WERI-Rb-1 (cell line): ENCODE data around the gene DPM2.

ENCODE experiments used
- DNase-seq: peaks from one replicate; pipeline ENCODE4 v3.0.0-alpha.2; 2020
- H3K27ac ChIP-seq: fragments of 250-450 bp; sonication (Bioruptor Pico); 2 replicates; pipeline ENCODE4 v1.5.1; 2020; ENCODE audit warnings: mild to moderate bottlenecking, moderate library complexity
- H3K27me3 ChIP-seq: fragments of 250-450 bp; sonication (Bioruptor Pico); 2 replicates; pipeline ENCODE4 v1.5.1; 2021; ENCODE audit warnings: mild to moderate bottlenecking, low read depth, moderate library complexity; ENCODE audit not compliant: insufficient read depth, severe bottlenecking
- H3K36me3 ChIP-seq: fragments of 250-450 bp; sonication (Bioruptor Pico); 2 replicates; pipeline ENCODE4 v1.5.1; 2020; ENCODE audit warnings: mild to moderate bottlenecking, moderate library complexity
- H3K4me3 ChIP-seq: 2 replicates; pipeline ENCODE4 v1.5.1; 2011; ENCODE audit warnings: low read depth, mild to moderate bottlenecking, control low read depth, low read length
- H3K9me3 ChIP-seq: fragments of 250-450 bp; sonication (Bioruptor Pico); 2 replicates; pipeline ENCODE4 v1.5.1; 2021; ENCODE audit warnings: mild to moderate bottlenecking, moderate library complexity; ENCODE audit not compliant: severe bottlenecking
- CTCF ChIP-seq: IDR thresholded peaks from 2 replicates; pipeline ENCODE4 v1.5.1; 2011; ENCODE audit warnings: low read depth, mild to moderate bottlenecking, control low read depth, inconsistent platforms, low read length

Gene DPM2

GRCh38 chr9:127907867-127908659 is 29.6 kb downstream of the DPM2 start:
- H3K36me3 ChIP-seq: peaks cover 24% of the 10 kb centered on the region
- H3K9me3 ChIP-seq: no peaks in the 10 kb centered on the region
- DNase-seq: no peak
- TF ChIP-seq CTCF: no peak
- H3K27me3 ChIP-seq: no peaks in the 10 kb centered on the region
- H3K4me3 ChIP-seq: no peak overlapping the region
- no peak overlapping the region for H3K27ac ChIP-seq

- Histone ChIP-seq H3K36me3 (peaks cover 8% of the 10 kb centered on the region), H3K27me3 (no peaks in the 10 kb centered on the region), H3K27ac (no peak overlapping the region), H3K4me3 (no peak overlapping the region), H3K9me3 (no peaks in the 10 kb centered on the region)
- no peak for TF ChIP-seq CTCF
- no peak for DNase-seq
Observed at GRCh38 chr9:127905788-127906191, 31.9 kb downstream of the DPM2 start.

GRCh38 chr9:127905004-127905728 is 32.5 kb downstream of the DPM2 start:
- no peak for TF ChIP-seq CTCF
- Histone ChIP-seq H3K27ac (peak overlapping the region; percentile 38), H3K36me3 (peaks cover 4% of the 10 kb centered on the region; the same call in 1 of the 2 replicates), H3K4me3 (no peak overlapping the region), H3K27me3 (no peaks in the 10 kb centered on the region), H3K9me3 (no peaks in the 10 kb centered on the region)
- DNase-seq: no peak

- TF ChIP-seq CTCF: no peak
- DNase-seq: no peak
- no peak overlapping the region for H3K4me3 ChIP-seq
- peaks cover 4% of the 10 kb centered on the region; the same call in 1 of the 2 replicates for H3K36me3 ChIP-seq
- H3K9me3 ChIP-seq: no peaks in the 10 kb centered on the region
- peak overlapping the region; percentile 38 for H3K27ac ChIP-seq
- H3K27me3 ChIP-seq: no peaks in the 10 kb centered on the region
Observed at GRCh38 chr9:127904561-127905003, 33.1 kb downstream of the DPM2 start.

GRCh38 chr9:127903557-127904475 is 33.8 kb downstream of the DPM2 start:
- H3K27ac ChIP-seq: peak overlapping the region; percentile 38
- no peaks in the 10 kb centered on the region for H3K9me3 ChIP-seq
- TF ChIP-seq CTCF: no peak
- H3K4me3 ChIP-seq: no peak overlapping the region
- DNase-seq: peak; percentile 86
- peaks cover 3% of the 10 kb centered on the region; the same call in 1 of the 2 replicates for H3K36me3 ChIP-seq
- H3K27me3 ChIP-seq: no peaks in the 10 kb centered on the region
